K562 (cell line): Measurements from ENCODE around the gene BCORL1. TPM values are rescaled to one million over a fixed set of nuclear protein-coding genes. Genes with fewer than 3 reads are reported as not detected.

Experiments
- ATAC-seq: fragments of 200-7000 bp; cut with Tn5 transposase; 3 replicates; pipeline ENCODE4 v1.9.1; 2020; ENCODE audit warnings: moderate library complexity
- BruUV-seq: library from RNA; stranded (reverse); fragments of 400-500 nt; replicated peaks from 2 replicates; lab custom pipeline; 2021; lab: Mats Ljungman, UMichigan
- CTCF ChIA-PET: fragments of 300-600 bp; formaldehyde crosslinking; extraction: SDS; loops from one replicate; lab custom pipeline; 2021; ENCODE audit warnings: low intra/inter-chr PET ratio; lab: Yijun Ruan, JAX
- POLR2A ChIA-PET: fragments of 300-600, 350-650 bp; sonication (Branson Sonifier 250); formaldehyde crosslinking; extraction: SDS; loops from one replicate; lab custom pipeline; 2021; ENCODE audit warnings: antibody characterized with exemption, inconsistent platforms; lab: Yijun Ruan, JAX
- DNase-seq, 4 experiments: peaks; one replicate each; pipeline versions ENCODE4 v3.0.0 to v3.0.0-alpha.2; 2011 to 2018; ENCODE audit warnings: low spot score in 3 of 4, mixed read lengths in 3 of 4; ENCODE audit errors: extremely low read depth in 1 of 4
- FAIRE-seq: peaks from 2 replicates; lab custom pipeline; 2011; peaks lifted over from hg19 to GRCh38; lab: Jason Lieb, UNC
- H2AFZ ChIP-seq: 2 replicates; pipeline ENCODE4 v1.6.0; 2011; ENCODE audit warnings: low read depth, low read length, control low read depth, inconsistent platforms
- H3K27ac ChIP-seq: fragments of 200-600 bp; 3 replicates; pipeline ENCODE4 v1.8.0; 2011; ENCODE audit warnings: low read depth, mild to moderate bottlenecking, control low read depth, inconsistent platforms, low read length, moderate library complexity, mixed read lengths; ENCODE audit errors: extremely low read depth
- H3K27me3 ChIP-seq, 2 experiments: fragments of 300-600 bp in 1 of 2; 2 replicates in 1 of 2; 3 replicates in 1 of 2; pipeline versions ENCODE4 v1.6.0 to v1.8.0; 2011; ENCODE audit warnings: inconsistent platforms in 2 of 2, low read length in 2 of 2, mild to moderate bottlenecking in 1 of 2, mixed read lengths in 1 of 2, moderate library complexity in 1 of 2; ENCODE audit not compliant: control insufficient read depth in 2 of 2, insufficient read depth in 2 of 2
- H3K36me3 ChIP-seq: fragments of 300-600 bp; 3 replicates; pipeline ENCODE4 v1.8.0; 2011; ENCODE audit warnings: mild to moderate bottlenecking, low read length, inconsistent platforms; ENCODE audit not compliant: control insufficient read depth, insufficient read depth
- H3K4me1 ChIP-seq, 2 experiments: fragments of 200-600 bp in 1 of 2; replicated peaks in 1 of 2; 2 replicates in 1 of 2; 3 replicates in 1 of 2; pipeline versions ENCODE4 v1.5.1 to v1.8.0; 2011; ENCODE audit warnings: inconsistent platforms in 2 of 2, low read length in 2 of 2, mild to moderate bottlenecking in 1 of 2, mixed read lengths in 1 of 2, moderate library complexity in 1 of 2; ENCODE audit not compliant: control insufficient read depth in 2 of 2, insufficient read depth in 2 of 2
- H3K4me2 ChIP-seq: 2 replicates; pipeline ENCODE4 v1.6.1; 2011; ENCODE audit warnings: low read length, control low read depth, inconsistent platforms, mixed read lengths; ENCODE audit not compliant: insufficient read depth
- H3K4me3 ChIP-seq: fragments of 200-600 bp; sonication (generic), shearing (Covaris generic); 2 replicates; pipeline ENCODE4 v1.5.1; 2016; ENCODE audit warnings: control low read depth, inconsistent platforms
- H3K79me2 ChIP-seq: fragments of 200-600 bp; 3 replicates; pipeline ENCODE4 v1.8.0; 2011; ENCODE audit warnings: low read length, inconsistent platforms; ENCODE audit not compliant: control insufficient read depth, insufficient read depth
- H3K9ac ChIP-seq, 2 experiments: 2 replicates each; pipeline versions ENCODE4 v1.6.0 to v1.6.1; 2011; ENCODE audit warnings: low read depth in 2 of 2, low read length in 2 of 2, control low read depth in 1 of 2, inconsistent platforms in 1 of 2, mild to moderate bottlenecking in 1 of 2, mixed read lengths in 1 of 2; ENCODE audit not compliant: insufficient read depth in 1 of 2
- H3K9me1 ChIP-seq: one replicate; pipeline ENCODE4 v1.6.0; 2011; ENCODE audit warnings: inconsistent platforms, mild to moderate bottlenecking, low read length, moderate library complexity; ENCODE audit not compliant: control insufficient read depth, insufficient read depth
- H3K9me3 ChIP-seq: replicated peaks from 2 replicates; pipeline ENCODE4 v1.5.1; 2011; ENCODE audit warnings: low read depth, low read length, inconsistent platforms; ENCODE audit not compliant: control insufficient read depth, insufficient read depth
- H4K20me1 ChIP-seq: replicated peaks from 2 replicates; pipeline ENCODE4 v1.6.1; 2011; ENCODE audit warnings: low read length, inconsistent platforms, mixed read lengths; ENCODE audit not compliant: control insufficient read depth, insufficient read depth
- FOS ChIP-seq: IDR thresholded peaks from 3 replicates; pipeline ENCODE4 v1.6.1; 2011; ENCODE audit not compliant: insufficient read length; ENCODE audit errors: extremely low read depth
- ZNF217 ChIP-seq: sonication (generic); formaldehyde crosslinking; IDR thresholded peaks from 2 replicates; pipeline ENCODE4 v1.8.0; 2022; ENCODE audit warnings: mild to moderate bottlenecking, missing genetic modification reagents
- WGBS: fragments of 100-300 bp; shearing (Covaris generic); methylation state at CpG from one replicate; pipeline ENCODE4 v1.1.6; 2016; ENCODE audit warnings: low coverage, mixed read lengths; ENCODE audit not compliant: insufficient coverage; ENCODE audit errors: missing lambda C conversion rate; 5-methylcytosine and 5-hydroxymethylcytosine counted together
- in situ Hi-C: fragments of 300-500 bp; cut with MboI; formaldehyde crosslinking; loops from 4 replicates; pipeline ENCODE4 v1.15.0; 2018; ENCODE audit warnings: inconsistent platforms, mixed read lengths
- intact Hi-C: fragments of 100-400 bp; cut with micrococcal nuclease; formaldehyde crosslinking; loops from 2 replicates; pipeline ENCODE4 v1.14.2; 2022
- polyA plus RNA-seq, 8 experiments: library from polyadenylated mRNA; depleted of rRNA in 4 of 8; stranded (reverse) in 5 of 8; unstranded in 3 of 8; fragments of >200 nt; fragmentation: Nextera tagmentation in 2 of 8; fragmentation: Illumina TruSeq in 1 of 8; extraction: Ambion mirVana in 2 of 8; extraction: Trizol in 1 of 8; gene quantifications; 2 replicates each; pipeline versions ENCODE4 v1.2.1 to v1.2.3, GENCODE V29; 2011 to 2014; ENCODE audit warnings: inconsistent platforms in 1 of 8, missing spikeins in 1 of 8
- total RNA-seq, 7 experiments: library from RNA; depleted of rRNA in 6 of 7; stranded (reverse); fragments of >200 nt in 6 of 7; fragmentation: Illumina TruSeq in 2 of 7; extraction: Trizol in 2 of 7; gene quantifications; 2 replicates each; pipeline versions ENCODE4 v1.2.1 to v1.2.3, GENCODE V29; 2011 to 2021; ENCODE audit warnings: low replicate concordance in 1 of 7
- TF ChIP-seq, protein P1 (sequence below): sonication (generic); formaldehyde crosslinking; IDR thresholded peaks from 2 replicates; pipeline ENCODE4 v1.8.0; 2022; ENCODE audit warnings: mild to moderate bottlenecking, missing genetic modification reagents, borderline replicate concordance

The BCORL1 gene
- total and polyA plus RNA-seq, 9 of the 15 experiments (the other 6 are each of a cell fraction or from before 2014, with no cell fraction given): 0.48 to 29.6 (median 2.1) TPM

- intact Hi-C loops (no loop called here), in situ Hi-C loops (loop anchor here (10.0 kb wide), 1 partner anchor 109 kb away; no protein-coding TSS in a partner anchor)
- Histone ChIP-seq H3K9me1 (no peaks in the 10 kb centered on the region), H3K27ac (no peak overlapping the region), H3K9ac (no peak overlapping the region), H3K4me2 (no peak overlapping the region), H3K4me1 (no peaks in the 10 kb centered on the region), H4K20me1 (no peaks in the 10 kb centered on the region), H3K36me3 (peaks cover 75% of the 10 kb centered on the region; the same call in 2 of the 3 replicates), H3K4me3 (no peak overlapping the region), H3K9me3 (no peaks in the 10 kb centered on the region), H3K79me2 (no peaks in the 10 kb centered on the region), H3K27me3 (no peaks in the 10 kb centered on the region), H2AFZ (no peak overlapping the region)
- BruUV-seq: no TSS peak
- no peak for DNase-seq
- no peak for FAIRE-seq
- ChIA-PET POLR2A (interaction anchor here (0.9 kb wide), 1 partner anchor 10 kb away, joined by 3 read pairs; no protein-coding TSS in a partner anchor), CTCF (no interaction called here)
- TF ChIP-seq FOS: no peak
- TF ChIP-seq, protein P1, sequence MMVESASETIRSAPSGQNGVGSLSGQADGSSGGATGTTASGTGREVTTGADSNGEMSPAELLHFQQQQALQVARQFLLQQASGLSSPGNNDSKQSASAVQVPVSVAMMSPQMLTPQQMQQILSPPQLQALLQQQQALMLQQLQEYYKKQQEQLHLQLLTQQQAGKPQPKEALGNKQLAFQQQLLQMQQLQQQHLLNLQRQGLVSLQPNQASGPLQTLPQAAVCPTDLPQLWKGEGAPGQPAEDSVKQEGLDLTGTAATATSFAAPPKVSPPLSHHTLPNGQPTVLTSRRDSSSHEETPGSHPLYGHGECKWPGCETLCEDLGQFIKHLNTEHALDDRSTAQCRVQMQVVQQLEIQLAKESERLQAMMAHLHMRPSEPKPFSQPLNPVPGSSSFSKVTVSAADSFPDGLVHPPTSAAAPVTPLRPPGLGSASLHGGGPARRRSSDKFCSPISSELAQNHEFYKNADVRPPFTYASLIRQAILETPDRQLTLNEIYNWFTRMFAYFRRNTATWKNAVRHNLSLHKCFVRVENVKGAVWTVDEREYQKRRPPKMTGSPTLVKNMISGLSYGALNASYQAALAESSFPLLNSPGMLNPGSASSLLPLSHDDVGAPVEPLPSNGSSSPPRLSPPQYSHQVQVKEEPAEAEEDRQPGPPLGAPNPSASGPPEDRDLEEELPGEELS (CRISPR knock-in tag): no peak
- no peak for TF ChIP-seq ZNF217 (CRISPR knock-in tag)
- 86% methylated on average over 4 of the region's 7 CpGs for WGBS
- no peak for ATAC-seq
Observed at GRCh38 chrX:130034178-130034577, 51.7 kb downstream of the BCORL1 start.
